ENCODE data around the gene UPK1B.
"Not testable (repeated sequence)": the region's sequence is repeated elsewhere in the genome, so short reads cannot be mapped to it uniquely, and the experiment has no call there.

- TF ChIP-seq CTCF (IDR thresholded peaks at IDR 0.05 in 4 of 5, conservative IDR thresholded peaks at IDR 0.05 in 1 of 5); POLR2A (IDR thresholded peaks at IDR 0.05): not testable (repeated sequence)
Measured at GRCh38 chr3:119139360-119139759, 34.0 kb upstream of the UPK1B start.
